HUES64 (cell line): ENCODE results near the gene SLC39A9.
"Not testable (repeated sequence)": the region's sequence is repeated elsewhere in the genome, so short reads cannot be mapped to it uniquely, and the experiment has no call there.

Experiments
- H3K27ac ChIP-seq: 2 replicates; pipeline ENCODE4 v1.7.0; 2013; ENCODE audit warnings: low read depth, low read length, inconsistent platforms
- H3K27me3 ChIP-seq: 2 replicates; pipeline ENCODE4 v1.6.1; 2013; ENCODE audit warnings: mild to moderate bottlenecking, low read length; ENCODE audit not compliant: insufficient read depth
- H3K36me3 ChIP-seq: 2 replicates; pipeline ENCODE4 v1.6.1; 2013; ENCODE audit warnings: mild to moderate bottlenecking, low read length; ENCODE audit not compliant: insufficient read depth
- H3K4me1 ChIP-seq: 2 replicates; pipeline ENCODE4 v1.6.1; 2013; ENCODE audit warnings: mild to moderate bottlenecking, low read length, moderate library complexity; ENCODE audit not compliant: insufficient read depth
- H3K4me3 ChIP-seq: 2 replicates; pipeline ENCODE4 v1.5.1; 2013; ENCODE audit warnings: mild to moderate bottlenecking, low read length, moderate library complexity
- H3K9ac ChIP-seq: 2 replicates; pipeline ENCODE4 v1.6.1; 2013; ENCODE audit warnings: mild to moderate bottlenecking, low read depth, low read length
- H3K9me3 ChIP-seq: 2 replicates; pipeline ENCODE4 v1.6.1; 2013; ENCODE audit warnings: low read depth, low read length; ENCODE audit not compliant: insufficient read depth
- WGBS: fragments of 150-250, 120-280 bp; methylation state at CpG from one replicate; pipeline ENCODE4 v1.1.7; 2013; ENCODE audit warnings: missing lambda C conversion rate; 5-methylcytosine and 5-hydroxymethylcytosine counted together

The SLC39A9 gene

GRCh38 chr14:69489495-69489894, 91.0 kb downstream of the SLC39A9 start:
- H3K4me1 ChIP-seq = peaks cover 7% of the 10 kb centered on the region; the same call in 1 of the 2 replicates
- no peaks in the 10 kb centered on the region for H3K36me3 ChIP-seq
- no peak overlapping the region for H3K4me3 ChIP-seq
- no peak overlapping the region for H3K27ac ChIP-seq
- H3K9ac ChIP-seq = no peak overlapping the region
- H3K9me3 ChIP-seq = no peaks in the 10 kb centered on the region
- H3K27me3 ChIP-seq = peaks cover 37% of the 10 kb centered on the region

GRCh38 chr14:69490219-69490918, 91.9 kb downstream of the SLC39A9 start:
- no peak overlapping the region for H3K9ac ChIP-seq
- no peaks in the 10 kb centered on the region for H3K36me3 ChIP-seq
- no peaks in the 10 kb centered on the region for H3K9me3 ChIP-seq
- 91% methylated on average over 7 of the region's 7 CpGs for WGBS
- H3K4me1 ChIP-seq = peaks cover 7% of the 10 kb centered on the region; the same call in 1 of the 2 replicates
- no peak overlapping the region for H3K4me3 ChIP-seq
- H3K27me3 ChIP-seq = peaks cover 29% of the 10 kb centered on the region
- H3K27ac ChIP-seq = no peak overlapping the region

- Histone ChIP-seq H3K27me3 (peaks cover 20% of the 10 kb centered on the region), H3K27ac (no peak overlapping the region), H3K4me3 (no peak overlapping the region), H3K9me3 (no peaks in the 10 kb centered on the region), H3K4me1 (peaks cover 7% of the 10 kb centered on the region; the same call in 1 of the 2 replicates), H3K9ac (no peak overlapping the region), H3K36me3 (no peaks in the 10 kb centered on the region)
- WGBS = 83% methylated on average over 3 of the region's 3 CpGs
Measured at GRCh38 chr14:69491193-69491592, 92.7 kb downstream of the SLC39A9 start.

GRCh38 chr14:69493038-69493437, 94.5 kb downstream of the SLC39A9 start:
- WGBS = 83% methylated on average over 3 of the region's 4 CpGs

GRCh38 chr14:69493791-69494190, 95.3 kb downstream of the SLC39A9 start:
- Histone ChIP-seq H3K27ac (no peak overlapping the region), H3K9me3 (no peaks in the 10 kb centered on the region), H3K27me3 (peaks cover 2% of the 10 kb centered on the region; the same call in 1 of the 2 replicates), H3K36me3 (no peaks in the 10 kb centered on the region), H3K4me1 (no peaks in the 10 kb centered on the region), H3K4me3 (no peak overlapping the region), H3K9ac (no peak overlapping the region)
- WGBS = 86% methylated on average over 2 of the region's 3 CpGs

More at GRCh38 chr14:69493038-69493437, 94.5 kb downstream of the SLC39A9 start:
- H3K4me1 ChIP-seq = no peaks in the 10 kb centered on the region
- H3K27me3 ChIP-seq = peaks cover 4% of the 10 kb centered on the region; the same call in 1 of the 2 replicates
- no peak overlapping the region for H3K4me3 ChIP-seq
- H3K36me3 ChIP-seq = no peaks in the 10 kb centered on the region
- H3K27ac ChIP-seq = no peak overlapping the region
- H3K9ac ChIP-seq = no peak overlapping the region
- no peaks in the 10 kb centered on the region for H3K9me3 ChIP-seq

- Histone ChIP-seq H3K36me3 (no peaks in the 10 kb centered on the region), H3K9me3 (no peaks in the 10 kb centered on the region), H3K27me3 (no peaks in the 10 kb centered on the region), H3K9ac (no peak overlapping the region), H3K4me3 (no peak overlapping the region), H3K27ac (no peak overlapping the region), H3K4me1 (no peaks in the 10 kb centered on the region)
- whole genome bisulfite sequencing = 94% methylated on average over 5 of the region's 5 CpGs
Measured at GRCh38 chr14:69495341-69495921, 96.9 kb downstream of the SLC39A9 start.

- not testable (repeated sequence) for H3K27me3 ChIP-seq, H3K9ac ChIP-seq, H3K4me1 ChIP-seq, H3K36me3 ChIP-seq, H3K4me3 ChIP-seq, H3K27ac ChIP-seq, H3K9me3 ChIP-seq
- 95% methylated on average over 4 of the region's 4 CpGs for WGBS
Measured at GRCh38 chr14:69497866-69498265, 99.4 kb downstream of the SLC39A9 start.

- not testable (repeated sequence) for H3K27me3 ChIP-seq, H3K4me1 ChIP-seq, H3K9ac ChIP-seq, H3K9me3 ChIP-seq, H3K4me3 ChIP-seq, H3K27ac ChIP-seq, H3K36me3 ChIP-seq
- WGBS = 91% methylated on average over 4 of the region's 4 CpGs
Measured at GRCh38 chr14:69498286-69498685, 99.8 kb downstream of the SLC39A9 start.

- H3K27ac ChIP-seq = no peak overlapping the region
- peaks cover 7% of the 10 kb centered on the region; the same call in 1 of the 2 replicates for H3K4me1 ChIP-seq
- no peaks in the 10 kb centered on the region for H3K9me3 ChIP-seq
- H3K36me3 ChIP-seq = no peaks in the 10 kb centered on the region
- no peak overlapping the region for H3K4me3 ChIP-seq
- peaks cover 7% of the 10 kb centered on the region for H3K27me3 ChIP-seq
- 90% methylated on average over 5 of the region's 5 CpGs for WGBS
- no peak overlapping the region for H3K9ac ChIP-seq
Measured at GRCh38 chr14:69499436-69499835, 100.9 kb downstream of the SLC39A9 start.

- no peak overlapping the region for H3K4me3 ChIP-seq
- H3K27ac ChIP-seq = no peak overlapping the region
- peaks cover 7% of the 10 kb centered on the region for H3K27me3 ChIP-seq
- no peaks in the 10 kb centered on the region for H3K36me3 ChIP-seq
- H3K9me3 ChIP-seq = no peaks in the 10 kb centered on the region
- no peak overlapping the region for H3K9ac ChIP-seq
- WGBS = 70% methylated on average over 5 of the region's 5 CpGs
- peaks cover 7% of the 10 kb centered on the region; the same call in 1 of the 2 replicates for H3K4me1 ChIP-seq
Measured at GRCh38 chr14:69500096-69500495, 101.6 kb downstream of the SLC39A9 start.

- H3K4me1 ChIP-seq = peaks cover 7% of the 10 kb centered on the region; the same call in 1 of the 2 replicates
- no peaks in the 10 kb centered on the region for H3K36me3 ChIP-seq
- 85% methylated on average over 4 of the region's 4 CpGs for WGBS
- H3K9me3 ChIP-seq = no peaks in the 10 kb centered on the region
- H3K4me3 ChIP-seq = no peak overlapping the region
- H3K27ac ChIP-seq = no peak overlapping the region
- H3K27me3 ChIP-seq = peaks cover 7% of the 10 kb centered on the region
- H3K9ac ChIP-seq = no peak overlapping the region
Measured at GRCh38 chr14:69500736-69501135, 102.2 kb downstream of the SLC39A9 start.
